Esophagus squamous epithelium (tissue), 5 donors: ENCODE measurements around the gene ARHGDIB. TPM values are rescaled to one million over a fixed set of nuclear protein-coding genes. Genes with fewer than 3 reads are reported as not detected.

Experiments used
- DNase-seq: peaks from one replicate; lab custom pipeline; 2025; lab: John Stamatoyannopoulos, UW
- H3K27ac ChIP-seq, 4 donors: fragments of 200-600 bp; sonication (generic); one replicate each; pipeline ENCODE4 v1.5.1; 2016 to 2019; ENCODE audit warnings: mild to moderate bottlenecking in 1 of 4
- H3K27me3 ChIP-seq, 4 donors: fragments of 200-600 bp; sonication (generic); 1 replicate in 3 of 4; 2 replicates in 1 of 4; pipeline versions ENCODE4 v1.5.1 to v1.6.0; 2017 to 2021; ENCODE audit warnings: antibody characterized with exemption in 1 of 4
- H3K36me3 ChIP-seq, 3 donors: fragments of 200-600 bp; sonication (generic); one replicate each; pipeline ENCODE4 v1.5.1; 2016 to 2019
- H3K4me1 ChIP-seq, 3 donors: fragments of 200-600 bp; sonication (generic); one replicate each; pipeline ENCODE4 v1.5.1; 2017 to 2019
- H3K4me3 ChIP-seq, 4 donors: fragments of 200-600 bp; sonication (generic); 1 replicate in 3 of 4; 2 replicates in 1 of 4; pipeline ENCODE4 v1.5.1; 2016 to 2019; ENCODE audit warnings: mild to moderate bottlenecking in 2 of 4, moderate library complexity in 1 of 4
- H3K9me3 ChIP-seq, 3 donors: fragments of 200-600 bp; sonication (generic); one replicate each; pipeline ENCODE4 v1.5.1; 2016 to 2019
- POLR2A ChIP-seq, 4 donors: fragments of 450-650 bp; IDR thresholded peaks; one replicate each; pipeline ENCODE4 v1.6.1; 2017; ENCODE audit warnings: antibody characterized with exemption in 4 of 4, mild to moderate bottlenecking in 4 of 4, moderate library complexity in 3 of 4
- WGBS, 2 donors: methylation state at CpG; one replicate each; pipeline ENCODE4 v1.1.5; 2018; 5-methylcytosine and 5-hydroxymethylcytosine counted together
- intact Hi-C: fragments of 100-400 bp; cut with DNase I; formaldehyde crosslinking; loops from one replicate; pipeline ENCODE4 v1.15.0; 2022
- total RNA-seq, 4 donors: library from RNA; depleted of rRNA; stranded (reverse); fragments of >200 nt; gene quantifications; one replicate each; pipeline ENCODE4 v1.1.0, GENCODE V29; 2016
- TF ChIP-seq, protein P1 (sequence below), 6 experiments: fragments of 450-650 bp in 4 of 6; fragments of 200-600 bp in 2 of 6; sonication (generic) in 2 of 6; IDR thresholded peaks; one replicate each; pipeline ENCODE4 v1.5.1; 2016 to 2019; ENCODE audit warnings: antibody characterized with exemption in 6 of 6, mild to moderate bottlenecking in 4 of 6, moderate library complexity in 4 of 6
- donor health status: DM: yes; HTN: yes; CAD: no.

Gene ARHGDIB
- total RNA-seq, 4 donors from 2014 or later, result 17.2 to 91.1 (median 62.0) TPM

DNA sequence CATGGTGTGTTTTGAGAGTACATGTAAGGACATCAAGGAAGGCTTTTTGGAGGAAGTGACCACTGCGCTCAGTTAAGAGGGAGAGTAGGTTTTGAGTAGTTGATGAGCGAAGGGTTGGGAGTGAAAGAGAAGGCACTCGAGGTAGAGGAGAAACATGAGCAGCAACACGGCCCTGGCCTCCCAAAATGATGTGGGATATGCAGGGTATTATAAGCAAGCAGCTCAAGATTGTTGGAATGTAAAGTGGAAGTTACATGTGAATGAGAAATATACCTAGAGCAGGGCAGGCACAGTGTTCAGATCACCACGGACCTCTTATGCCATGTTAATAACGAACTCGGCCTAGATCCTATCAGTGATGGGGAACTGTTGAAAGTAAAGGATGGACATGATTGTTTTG, 2.1 kb upstream of the ARHGDIB start:
- no peaks in the 10 kb centered on the region for H3K9me3 ChIP-seq
- no peaks in the 10 kb centered on the region for H3K27me3 ChIP-seq
- H3K36me3 ChIP-seq, result no peaks in the 10 kb centered on the region
- H3K4me1 ChIP-seq, result peaks cover 0 to 24% (median 0%) of the 10 kb centered on the region in 3 donors
- no peak overlapping the region for H3K4me3 ChIP-seq
- TF ChIP-seq, protein P1, sequence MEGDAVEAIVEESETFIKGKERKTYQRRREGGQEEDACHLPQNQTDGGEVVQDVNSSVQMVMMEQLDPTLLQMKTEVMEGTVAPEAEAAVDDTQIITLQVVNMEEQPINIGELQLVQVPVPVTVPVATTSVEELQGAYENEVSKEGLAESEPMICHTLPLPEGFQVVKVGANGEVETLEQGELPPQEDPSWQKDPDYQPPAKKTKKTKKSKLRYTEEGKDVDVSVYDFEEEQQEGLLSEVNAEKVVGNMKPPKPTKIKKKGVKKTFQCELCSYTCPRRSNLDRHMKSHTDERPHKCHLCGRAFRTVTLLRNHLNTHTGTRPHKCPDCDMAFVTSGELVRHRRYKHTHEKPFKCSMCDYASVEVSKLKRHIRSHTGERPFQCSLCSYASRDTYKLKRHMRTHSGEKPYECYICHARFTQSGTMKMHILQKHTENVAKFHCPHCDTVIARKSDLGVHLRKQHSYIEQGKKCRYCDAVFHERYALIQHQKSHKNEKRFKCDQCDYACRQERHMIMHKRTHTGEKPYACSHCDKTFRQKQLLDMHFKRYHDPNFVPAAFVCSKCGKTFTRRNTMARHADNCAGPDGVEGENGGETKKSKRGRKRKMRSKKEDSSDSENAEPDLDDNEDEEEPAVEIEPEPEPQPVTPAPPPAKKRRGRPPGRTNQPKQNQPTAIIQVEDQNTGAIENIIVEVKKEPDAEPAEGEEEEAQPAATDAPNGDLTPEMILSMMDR (IDR thresholded peaks at IDR 0.05), result no peak
- no peak for TF ChIP-seq POLR2A (IDR thresholded peaks at IDR 0.05)
- no peak for DNase-seq
- intact Hi-C loops, result no loop called here
- peak overlapping the region in 1 of 4 donors; percentile 78 for H3K27ac ChIP-seq
- 93 to 94% methylated on average over 7 of the region's 7 CpGs for WGBS, 2 donors

DNA sequence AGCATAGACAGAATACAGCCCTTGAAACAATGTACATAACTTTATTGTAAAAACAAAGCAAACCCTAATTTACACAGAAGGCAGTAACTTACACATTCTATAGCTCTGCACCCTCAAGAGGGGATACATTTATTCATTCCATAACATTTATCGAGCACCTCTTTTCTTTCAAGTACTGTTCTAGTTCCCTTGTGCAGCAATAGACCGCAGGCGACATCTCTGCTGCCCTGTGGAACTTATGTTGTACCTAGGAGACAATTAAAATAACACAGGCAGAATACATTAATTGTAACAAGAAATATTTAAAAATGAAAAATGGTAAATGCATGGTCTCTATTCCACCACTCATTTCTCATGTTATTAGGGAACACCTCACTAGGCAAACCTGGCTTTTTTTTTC, 1.4 kb upstream of the ARHGDIB start:
- Histone ChIP-seq H3K4me1 (peaks cover 0 to 27% (median 0%) of the 10 kb centered on the region in 3 donors), H3K9me3 (no peaks in the 10 kb centered on the region), H3K4me3 (no peak overlapping the region), H3K27ac (peak overlapping the region in 3 of 4 donors; percentile 50 to 87 (median 78)), H3K36me3 (no peaks in the 10 kb centered on the region), H3K27me3 (no peaks in the 10 kb centered on the region)
- WGBS, 2 donors, result 85 to 92% methylated on average over 3 of the region's 3 CpGs
- DNase-seq, result no peak
- TF ChIP-seq POLR2A (IDR thresholded peaks at IDR 0.05), result no peak
- TF ChIP-seq, protein P1 (IDR thresholded peaks at IDR 0.05), result no peak
- intact Hi-C loops, result no loop called here

DNA sequence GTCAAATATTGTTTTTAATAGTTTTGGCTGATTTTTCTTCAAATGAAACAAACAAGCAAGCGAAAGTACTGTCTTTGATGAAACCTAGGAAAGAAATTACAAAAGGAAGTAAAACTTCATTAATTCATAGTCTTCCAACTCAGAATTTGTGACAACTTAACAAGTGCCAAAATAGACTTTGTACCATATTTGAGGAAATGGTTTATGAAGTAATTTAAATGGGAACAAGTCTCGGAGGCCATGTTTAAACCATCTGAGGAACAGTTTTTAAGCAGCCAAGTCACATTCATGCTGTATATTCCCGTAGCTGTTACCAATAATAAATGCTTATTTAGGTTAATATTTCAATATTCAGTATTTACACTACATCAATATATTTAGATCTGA, 745 bp upstream of the ARHGDIB start:
- Histone ChIP-seq H3K4me3 (peak overlapping the region in 2 of 4 donors; percentile 44 to 61), H3K27ac (peak overlapping the region; percentile 78 to 87 (median 82)), H3K27me3 (no peaks in the 10 kb centered on the region), H3K4me1 (peaks cover 0 to 34% (median 0%) of the 10 kb centered on the region in 3 donors), H3K36me3 (no peaks in the 10 kb centered on the region), H3K9me3 (no peaks in the 10 kb centered on the region)
- no peak for DNase-seq
- WGBS, 2 donors, result 70 to 72% methylated on average over 3 of the region's 3 CpGs
- intact Hi-C loops, result no loop called here
- TF ChIP-seq, protein P1 (IDR thresholded peaks at IDR 0.05), result no peak
- TF ChIP-seq POLR2A (IDR thresholded peaks at IDR 0.05), result no peak

DNA sequence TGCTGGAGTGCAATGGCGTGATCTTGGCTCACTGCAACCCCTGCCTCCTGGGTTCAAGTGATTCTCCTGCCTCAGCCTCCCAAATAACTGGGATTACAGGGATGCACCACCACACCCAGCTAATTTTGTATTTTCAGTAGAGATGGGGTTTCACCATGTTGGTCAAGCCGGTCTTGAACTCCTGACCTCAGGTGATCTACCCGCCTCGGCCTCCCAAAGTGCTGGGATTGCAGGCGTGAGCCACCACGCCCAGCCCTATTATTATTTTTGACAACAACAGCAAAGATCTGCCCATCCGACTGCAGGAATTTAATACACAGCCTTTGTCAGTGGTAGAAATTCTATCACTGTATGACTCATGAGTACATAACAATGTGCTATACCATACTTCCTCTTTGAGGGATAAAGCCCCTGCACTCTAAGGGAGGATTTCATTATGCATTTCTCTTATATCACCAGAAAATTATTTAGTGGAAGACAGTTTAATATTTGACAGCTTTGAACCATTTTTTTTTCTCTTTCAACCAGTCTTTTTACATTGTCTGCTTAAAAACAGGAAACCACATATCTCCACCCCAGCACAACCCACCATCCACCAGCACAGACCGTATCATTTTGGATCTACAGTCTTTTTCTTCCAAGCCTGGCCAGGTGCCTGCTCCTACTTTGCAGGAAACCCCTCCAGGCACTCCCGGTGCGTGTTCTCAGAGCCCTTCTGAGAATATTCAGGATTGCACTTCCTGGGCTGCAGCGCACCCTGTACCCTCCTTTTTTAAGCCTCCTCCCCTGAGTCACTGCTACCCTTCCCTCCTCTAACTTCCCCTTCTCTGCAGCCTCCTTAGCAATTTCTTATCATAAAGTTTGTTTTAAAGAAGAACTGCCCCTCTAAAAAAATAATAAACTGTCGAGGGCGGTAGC, 594 bp downstream of the ARHGDIB start:
- intact Hi-C loops, result no loop called here
- 17 to 26% methylated on average over 12 to 13 of the region's 13 CpGs for whole genome bisulfite sequencing, 2 donors
- DNase-seq, result no peak
- no peak for TF ChIP-seq POLR2A (IDR thresholded peaks at IDR 0.05)
- TF ChIP-seq, protein P1 (IDR thresholded peaks at IDR 0.05), result no peak
- Histone ChIP-seq H3K36me3 (no peaks in the 10 kb centered on the region), H3K27me3 (no peaks in the 10 kb centered on the region), H3K9me3 (no peaks in the 10 kb centered on the region), H3K27ac (peak overlapping the region; percentile 78 to 87 (median 82)), H3K4me1 (peaks cover 0 to 44% (median 0%) of the 10 kb centered on the region in 3 donors), H3K4me3 (peak overlapping the region; percentile 26 to 61 (median 46))

DNA sequence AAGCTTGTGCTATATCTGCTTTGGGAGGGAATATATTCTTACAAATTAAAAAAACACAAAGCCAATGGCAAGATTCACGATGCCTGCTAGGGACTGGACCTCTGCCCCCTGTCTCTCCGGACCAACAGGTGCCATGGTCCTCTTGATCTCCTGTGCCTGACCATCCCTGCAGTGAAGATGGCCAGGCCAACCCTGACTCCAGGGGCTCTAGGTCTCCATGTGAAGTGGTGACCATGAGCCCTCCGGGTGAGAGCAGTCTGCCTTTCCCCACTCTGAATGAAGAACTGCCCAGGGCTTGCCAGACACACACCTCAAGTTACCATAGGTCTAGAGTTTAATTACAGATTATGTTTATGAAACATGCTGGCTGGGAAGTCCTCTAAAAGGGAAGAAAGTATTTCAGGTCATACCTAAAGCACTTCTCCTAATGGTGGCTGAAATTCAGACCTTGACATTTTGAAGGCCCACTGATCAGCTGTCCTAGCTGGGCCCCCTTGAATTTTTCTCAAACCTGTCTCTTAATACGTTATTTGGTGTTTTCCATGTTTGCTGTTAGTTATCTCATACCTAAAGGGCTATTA, 1.4 kb downstream of the ARHGDIB start:
- Histone ChIP-seq H3K4me3 (peak overlapping the region; percentile 26 to 61 (median 46)), H3K36me3 (no peaks in the 10 kb centered on the region), H3K27me3 (no peaks in the 10 kb centered on the region), H3K9me3 (no peaks in the 10 kb centered on the region), H3K4me1 (peaks cover 0 to 44% (median 0%) of the 10 kb centered on the region in 3 donors), H3K27ac (peak overlapping the region; percentile 78 to 87 (median 82))
- intact Hi-C loops, result no loop called here
- DNase-seq, result no peak
- whole genome bisulfite sequencing, 2 donors, result 67 to 84% methylated on average over 4 of the region's 4 CpGs
- no peak for TF ChIP-seq POLR2A (IDR thresholded peaks at IDR 0.05)
- TF ChIP-seq, protein P1 (IDR thresholded peaks at IDR 0.05), result no peak
